NOMO-1 treated with dmso at 0.1 percent for 144 hours (cell line): ENCODE measurements around the gene CLDN9.

Experiments
- DNase-seq: peaks from one replicate; lab custom pipeline; 2025; ENCODE audit not compliant: unreplicated experiment; lab: John Stamatoyannopoulos, UW

The CLDN9 gene

GRCh38 chr16:3012828-3013420 is at the start of gene CLDN9:
CLDN9 (plus strand) TSS chr16:3012923; CDS start chr16:3013363, 440 bp downstream.
- DNase-seq: no peak

- DNase-seq: no peak
Observed at GRCh38 chr16:2963074-2963722, 49.5 kb upstream of the CLDN9 start.

GRCh38 chr16:2963723-2964474 is 48.8 kb upstream of the CLDN9 start, which contains the start of gene KREMEN2:
KREMEN2 (plus strand) TSS chr16:2964275; CDS start chr16:2964521, 246 bp downstream.
- no peak for DNase-seq

GRCh38 chr16:2964475-2965336 is 48.0 kb upstream of the CLDN9 start:
- peak; percentile 81 for DNase-seq

- DNase-seq: no peak
Observed at GRCh38 chr16:2966043-2966807, 46.5 kb upstream of the CLDN9 start.

- no peak for DNase-seq
Observed at GRCh38 chr16:2966808-2967191, 45.9 kb upstream of the CLDN9 start.

- no peak for DNase-seq
Observed at GRCh38 chr16:2967211-2967631, 45.5 kb upstream of the CLDN9 start.

GRCh38 chr16:2967721-2968161 is 45.0 kb upstream of the CLDN9 start:
- no peak for DNase-seq

DNA sequence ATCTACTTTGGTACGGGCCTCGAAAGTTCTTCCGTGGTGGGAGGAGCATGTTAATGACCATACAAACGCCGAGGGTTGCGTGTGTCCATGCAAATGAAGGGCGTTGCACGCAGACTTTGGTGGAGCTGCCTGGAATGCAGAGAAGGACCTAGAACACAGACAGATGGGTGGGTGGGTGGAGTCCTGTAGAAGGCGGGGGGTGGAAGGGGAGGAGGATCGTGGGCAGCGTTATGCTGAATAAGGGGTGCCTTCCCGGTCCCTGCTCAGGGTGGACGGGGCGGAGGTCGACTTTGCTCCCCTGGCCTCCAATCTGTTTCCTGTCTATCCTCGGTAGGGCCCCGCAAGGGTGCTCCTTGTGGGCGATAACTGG is 44.4 kb upstream of the CLDN9 start:
- peak; percentile 61 for DNase-seq

DNA sequence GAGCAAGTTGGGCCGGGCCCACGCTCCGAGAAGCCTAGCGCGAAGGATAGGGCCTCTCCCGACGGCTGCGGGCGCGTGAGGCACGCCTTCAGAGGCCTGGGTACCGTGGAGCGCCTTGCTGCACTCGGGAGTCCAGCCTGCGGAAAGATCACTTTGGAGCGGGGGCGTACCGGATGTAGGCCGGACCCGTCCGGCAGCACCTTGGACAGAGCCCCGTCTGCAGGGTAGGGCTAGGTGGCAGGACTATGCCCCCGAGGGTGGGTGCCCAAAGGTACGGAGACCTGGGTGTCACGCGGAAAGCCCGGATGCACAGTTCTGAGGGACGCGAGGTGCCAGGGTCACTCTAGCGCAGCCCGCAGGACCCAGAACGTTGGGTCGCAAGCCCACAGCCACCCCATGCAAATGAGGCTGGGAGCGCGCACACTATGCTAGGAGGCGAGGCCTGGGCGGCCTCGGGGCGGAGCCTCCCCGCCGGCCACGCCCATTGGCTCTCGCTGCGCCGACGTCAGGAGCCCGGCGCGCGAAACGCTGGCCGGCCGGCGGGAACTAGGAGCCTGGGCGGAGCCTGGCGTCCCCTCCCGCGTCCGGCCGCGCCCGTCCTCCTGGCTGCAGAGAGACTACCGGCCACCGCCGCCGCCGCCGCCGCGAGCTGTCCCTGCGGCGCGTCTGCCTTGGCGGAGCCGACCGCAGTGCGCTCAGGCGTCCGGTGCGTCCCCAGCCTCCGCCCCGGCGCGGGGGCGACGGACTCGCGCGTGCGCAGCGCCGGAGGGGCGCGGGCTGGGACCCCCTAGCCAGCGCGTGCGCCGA is 43.8 kb upstream of the CLDN9 start, which contains the start of gene PAQR4:
Gene PAQR4 (plus strand): TSS at position 611 of the 807 bp plus-strand sequence. CDS start 327 bp downstream, outside the sequence.
- DNase-seq: peak; percentile 92

DNA sequence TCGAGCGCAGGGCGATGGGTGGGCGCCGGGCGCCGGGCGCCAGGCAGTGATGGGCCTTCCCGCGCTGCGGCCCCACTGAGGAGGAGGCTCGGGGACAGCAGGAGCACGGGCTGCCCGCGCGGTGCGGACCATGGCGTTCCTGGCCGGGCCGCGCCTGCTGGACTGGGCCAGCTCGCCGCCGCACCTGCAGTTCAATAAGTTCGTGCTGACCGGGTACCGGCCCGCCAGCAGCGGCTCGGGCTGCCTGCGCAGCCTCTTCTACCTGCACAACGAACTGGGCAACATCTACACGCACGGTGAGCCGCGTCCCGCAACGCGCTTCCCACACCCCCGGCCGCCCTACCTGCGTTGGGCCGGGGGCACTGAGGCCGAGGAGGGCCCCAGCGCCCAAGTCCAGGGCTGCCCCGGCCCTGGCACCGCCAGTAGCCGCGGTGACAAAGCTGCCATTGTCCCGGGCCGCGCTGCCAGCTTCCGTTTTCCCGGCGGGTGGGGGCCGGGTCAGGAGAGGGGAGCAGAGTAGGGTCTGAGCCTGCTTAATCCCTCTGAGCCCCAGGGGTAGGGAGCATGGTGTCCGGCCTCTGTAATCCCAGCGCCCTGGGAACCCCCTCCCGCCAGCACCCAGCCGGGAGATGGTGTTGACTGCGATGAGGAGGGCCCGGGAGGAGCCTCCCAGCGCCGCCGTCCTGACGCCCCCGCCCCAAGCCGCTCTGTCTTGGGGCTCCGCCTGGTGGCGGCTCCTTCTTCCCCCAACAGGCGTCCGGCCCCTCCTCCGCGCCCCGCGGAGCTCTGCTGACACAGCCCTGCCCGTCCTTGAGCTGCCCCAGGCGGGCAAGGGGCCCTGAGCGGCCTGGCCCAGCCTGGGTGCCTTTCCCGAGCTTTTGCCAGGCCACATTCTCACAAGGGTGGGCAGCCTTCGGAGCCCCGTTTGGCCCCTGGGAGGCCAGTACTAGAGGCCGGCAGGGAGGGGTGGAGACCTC is 42.9 kb upstream of the CLDN9 start:
- DNase-seq: peak; percentile 45

DNA sequence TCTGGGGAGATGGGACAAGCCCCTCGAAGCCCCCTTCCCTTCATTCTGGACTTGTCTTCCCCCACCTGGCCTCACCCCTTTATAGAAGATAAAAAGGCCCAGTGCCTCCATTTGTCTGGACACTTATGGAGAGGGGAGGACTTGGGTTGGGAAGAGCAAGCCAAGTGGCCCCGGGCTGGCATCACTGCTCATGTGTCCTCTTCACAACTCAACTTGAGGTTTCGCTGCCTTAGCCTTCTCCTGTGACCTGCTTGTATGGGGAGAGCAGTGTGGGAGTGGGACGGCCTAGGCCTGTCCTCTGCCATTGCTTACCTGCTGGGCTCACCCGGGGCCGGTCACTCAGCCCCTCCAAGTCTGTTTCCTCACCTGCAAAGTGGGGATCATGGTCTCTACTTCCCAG is 42.2 kb upstream of the CLDN9 start:
- no peak for DNase-seq

DNA sequence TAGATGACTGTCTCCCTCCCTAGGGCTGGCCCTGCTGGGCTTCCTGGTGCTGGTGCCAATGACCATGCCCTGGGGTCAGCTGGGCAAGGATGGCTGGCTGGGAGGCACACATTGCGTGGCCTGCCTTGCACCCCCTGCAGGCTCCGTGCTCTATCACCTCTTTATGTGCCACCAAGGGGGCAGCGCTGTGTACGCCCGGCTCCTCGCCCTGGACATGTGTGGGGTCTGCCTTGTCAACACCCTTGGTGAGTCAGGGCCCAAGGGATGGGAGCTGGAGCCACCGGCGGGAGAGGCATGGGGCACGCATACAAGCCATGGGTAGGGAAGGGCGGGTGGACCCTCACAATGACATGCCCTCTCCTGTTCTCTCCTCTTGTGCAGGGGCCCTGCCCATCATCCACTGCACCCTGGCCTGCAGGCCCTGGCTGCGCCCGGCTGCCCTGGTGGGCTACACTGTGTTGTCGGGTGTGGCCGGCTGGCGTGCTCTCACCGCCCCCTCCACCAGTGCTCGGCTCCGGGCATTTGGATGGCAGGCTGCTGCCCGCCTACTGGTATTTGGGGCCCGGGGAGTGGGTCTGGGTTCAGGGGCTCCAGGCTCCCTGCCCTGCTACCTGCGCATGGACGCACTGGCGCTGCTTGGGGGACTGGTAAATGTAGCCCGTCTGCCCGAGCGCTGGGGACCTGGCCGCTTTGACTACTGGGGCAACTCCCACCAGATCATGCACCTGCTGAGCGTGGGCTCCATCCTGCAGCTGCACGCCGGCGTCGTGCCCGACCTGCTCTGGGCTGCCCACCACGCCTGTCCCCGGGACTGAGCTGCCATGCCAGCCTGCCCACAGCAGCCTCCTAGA is 41.4 kb upstream of the CLDN9 start:
- no peak for DNase-seq

GRCh38 chr16:2971985-2972784 is 40.5 kb upstream of the CLDN9 start:
- no peak for DNase-seq

GRCh38 chr16:2973093-2973492 is 39.6 kb upstream of the CLDN9 start:
- DNase-seq: no peak

- DNase-seq: no peak
Observed at GRCh38 chr16:2973605-2974318, 39.0 kb upstream of the CLDN9 start.
